GM12878 (cell line): ENCODE measurements around the gene G2E3.

ENCODE experiments used
- CTCF ChIP-seq, 3 experiments: IDR thresholded peaks in 2 of 3; conservative IDR thresholded peaks in 1 of 3; 2 replicates each; pipeline ENCODE4 v1.5.1; 2011; ENCODE audit warnings: low read depth in 3 of 3, low read length in 3 of 3, mild to moderate bottlenecking in 3 of 3, control low read depth in 2 of 3, moderate library complexity in 2 of 3, inconsistent platforms in 1 of 3, mixed read lengths in 1 of 3; ENCODE audit not compliant: control insufficient read depth in 2 of 3, insufficient read depth in 1 of 3; ENCODE audit errors: extremely low read depth in 1 of 3
- DPF2 ChIP-seq: fragments of 450-650 bp; IDR thresholded peaks from 2 replicates; pipeline ENCODE4 v1.6.1; 2017; ENCODE audit warnings: mild to moderate bottlenecking
- EZH2 ChIP-seq: IDR thresholded peaks from 2 replicates; pipeline ENCODE4 v1.6.1; 2012; ENCODE audit warnings: low read depth, mild to moderate bottlenecking, control low read depth, inconsistent platforms, low read length, borderline replicate concordance; ENCODE audit not compliant: control insufficient read depth
- HDGF ChIP-seq: fragments of 450-650 bp; IDR thresholded peaks from 2 replicates; pipeline ENCODE4 v1.6.1; 2016; ENCODE audit warnings: antibody characterized with exemption
- RELA ChIP-seq: fragments of 450-650 bp; IDR thresholded peaks from 2 replicates; pipeline ENCODE4 v1.8.0; 2014; ENCODE audit warnings: borderline replicate concordance; ENCODE audit not compliant: partially characterized antibody
- REST ChIP-seq: IDR thresholded peaks from 2 replicates; pipeline ENCODE4 v1.6.1; 2012; ENCODE audit warnings: mild to moderate bottlenecking, low read depth, low read length
- RUNX3 ChIP-seq: IDR thresholded peaks from 2 replicates; pipeline ENCODE4 v1.6.1; 2012; ENCODE audit warnings: low read length, inconsistent platforms
- TCF12 ChIP-seq: IDR thresholded peaks from 2 replicates; pipeline ENCODE4 v1.6.1; 2011; ENCODE audit warnings: low read depth, mild to moderate bottlenecking, low read length
- ZNF384 ChIP-seq: IDR thresholded peaks from 2 replicates; pipeline ENCODE4 v1.6.1; 2012; ENCODE audit warnings: low read depth, mild to moderate bottlenecking, low read length, improper control_type of control experiment, borderline replicate concordance

GRCh38 chr14:30569903-30570226, 10.9 kb downstream of the G2E3 start:
- no peak for TF ChIP-seq CTCF (IDR thresholded peaks at IDR 0.05 in 2 of 3, conservative IDR thresholded peaks at IDR 0.05 in 1 of 3; ENCODE audit: control insufficient read depth in 2 of 3, extremely low read depth in 1 of 3, insufficient read depth in 1 of 3, low read depth in 3 of 3, low read length in 3 of 3)
- TF ChIP-seq ZNF384 = no peak
- TF ChIP-seq REST = no peak
- no peak for TF ChIP-seq RUNX3
- no peak for TF ChIP-seq DPF2
- TF ChIP-seq HDGF = no peak
- no peak for TF ChIP-seq TCF12
- no peak for TF ChIP-seq RELA
- no peak for TF ChIP-seq EZH2
